ENCODE data around the gene API5. TPM values are rescaled to one million over a fixed set of nuclear protein-coding genes. Genes with fewer than 3 reads are reported as not detected.
A peak's percentile ranks its signal among the peaks of the same experiment; 100 is the strongest.

Gene API5
- total RNA-seq, 6 experiments from 2014 or later = 89.7 to 106 (median 101) TPM

DNA sequence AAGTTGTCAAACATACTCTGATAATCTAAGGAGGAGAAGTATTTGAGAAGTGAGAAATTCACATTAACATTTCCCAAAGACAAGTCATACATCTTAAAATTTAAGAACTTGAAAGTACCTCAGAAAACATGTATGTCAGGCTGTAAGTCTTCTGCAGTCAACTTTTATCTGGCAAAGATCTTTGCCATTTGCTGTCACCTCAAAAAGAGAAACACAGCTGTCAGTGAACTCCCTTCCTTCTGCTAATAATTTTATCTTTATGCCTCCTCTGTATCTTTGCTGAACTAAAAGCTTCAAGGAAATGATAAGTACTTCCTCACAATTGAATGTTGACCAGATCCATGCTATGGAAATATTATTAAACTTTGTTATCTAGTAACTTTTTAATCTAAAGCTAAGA lies 65.6 kb downstream of the API5 start:
- Mint-ChIP-seq H3K9me3 (no peaks in the 10 kb centered on the region), H3K27ac (peak overlapping the region; percentile 31; the same call in 1 of the 2 replicates), H3K36me3 (ENCODE audit: low read depth) (peaks cover 10% of the 10 kb centered on the region; the same call in 1 of the 2 replicates), H3K4me1 (ENCODE audit: low read depth) (peaks cover 38% of the 10 kb centered on the region), H3K27me3 (ENCODE audit: insufficient read depth) (no peaks in the 10 kb centered on the region; the same call in 1 of the 2 replicates), H3K4me3 (no peak overlapping the region)
- DNase-seq = no peak
- TF ChIP-seq, protein P1, sequence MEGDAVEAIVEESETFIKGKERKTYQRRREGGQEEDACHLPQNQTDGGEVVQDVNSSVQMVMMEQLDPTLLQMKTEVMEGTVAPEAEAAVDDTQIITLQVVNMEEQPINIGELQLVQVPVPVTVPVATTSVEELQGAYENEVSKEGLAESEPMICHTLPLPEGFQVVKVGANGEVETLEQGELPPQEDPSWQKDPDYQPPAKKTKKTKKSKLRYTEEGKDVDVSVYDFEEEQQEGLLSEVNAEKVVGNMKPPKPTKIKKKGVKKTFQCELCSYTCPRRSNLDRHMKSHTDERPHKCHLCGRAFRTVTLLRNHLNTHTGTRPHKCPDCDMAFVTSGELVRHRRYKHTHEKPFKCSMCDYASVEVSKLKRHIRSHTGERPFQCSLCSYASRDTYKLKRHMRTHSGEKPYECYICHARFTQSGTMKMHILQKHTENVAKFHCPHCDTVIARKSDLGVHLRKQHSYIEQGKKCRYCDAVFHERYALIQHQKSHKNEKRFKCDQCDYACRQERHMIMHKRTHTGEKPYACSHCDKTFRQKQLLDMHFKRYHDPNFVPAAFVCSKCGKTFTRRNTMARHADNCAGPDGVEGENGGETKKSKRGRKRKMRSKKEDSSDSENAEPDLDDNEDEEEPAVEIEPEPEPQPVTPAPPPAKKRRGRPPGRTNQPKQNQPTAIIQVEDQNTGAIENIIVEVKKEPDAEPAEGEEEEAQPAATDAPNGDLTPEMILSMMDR (IDR thresholded peaks at IDR 0.05) = no peak

DNA sequence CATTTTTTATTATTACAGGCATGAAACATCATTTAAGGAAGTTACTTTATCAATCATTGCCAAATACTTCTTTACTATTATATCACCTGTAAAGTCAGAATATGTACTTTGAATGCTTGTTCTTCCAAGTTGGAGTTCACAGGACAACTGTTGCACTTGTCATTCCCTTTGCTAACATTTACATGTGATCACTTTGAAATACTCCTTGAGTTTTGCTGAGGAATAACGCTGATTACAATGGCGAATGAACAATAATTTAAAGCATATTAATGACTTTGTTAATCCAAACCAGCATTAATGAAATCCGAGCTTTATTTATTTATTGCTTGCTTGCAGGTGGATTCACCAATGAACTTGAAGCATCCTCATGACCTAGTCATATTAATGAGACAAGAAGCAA lies 67.1 kb downstream of the API5 start:
- DNase-seq = no peak
- Mint-ChIP-seq H3K27ac (no peak overlapping the region), H3K9me3 (no peaks in the 10 kb centered on the region), H3K27me3 (ENCODE audit: insufficient read depth) (no peaks in the 10 kb centered on the region; the same call in 1 of the 2 replicates), H3K36me3 (ENCODE audit: low read depth) (peaks cover 10% of the 10 kb centered on the region; the same call in 1 of the 2 replicates), H3K4me1 (ENCODE audit: low read depth) (peaks cover 35% of the 10 kb centered on the region), H3K4me3 (no peak overlapping the region)
- TF ChIP-seq, protein P1 (IDR thresholded peaks at IDR 0.05) = no peak

DNA sequence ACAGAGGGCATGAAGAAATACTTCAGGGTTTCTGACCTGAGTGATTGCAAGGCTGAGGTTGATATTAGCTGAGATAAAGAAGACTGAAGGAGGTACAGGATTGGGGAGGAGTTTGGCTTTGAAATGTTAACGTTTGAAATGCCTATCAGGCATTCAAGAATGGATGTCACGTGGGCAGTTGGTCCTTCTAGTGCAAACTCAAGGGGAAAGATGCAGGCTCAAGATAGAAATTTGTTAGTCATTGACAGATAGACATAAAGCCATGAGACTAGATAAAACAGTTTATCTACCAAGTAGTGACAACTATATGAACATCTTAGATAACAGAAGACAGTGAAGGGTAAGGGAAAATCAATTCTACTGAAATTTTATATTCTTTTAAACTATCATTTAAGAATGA lies 70.0 kb downstream of the API5 start:
- DNase-seq = no peak
- Mint-ChIP-seq H3K4me3 (no peak overlapping the region), H3K27me3 (ENCODE audit: insufficient read depth) (no peaks in the 10 kb centered on the region; the same call in 1 of the 2 replicates), H3K36me3 (ENCODE audit: low read depth) (peaks cover 11% of the 10 kb centered on the region; the same call in 1 of the 2 replicates), H3K4me1 (ENCODE audit: low read depth) (peaks cover 8% of the 10 kb centered on the region), H3K9me3 (no peaks in the 10 kb centered on the region), H3K27ac (no peak overlapping the region)
- TF ChIP-seq, protein P1 (IDR thresholded peaks at IDR 0.05) = no peak

DNA sequence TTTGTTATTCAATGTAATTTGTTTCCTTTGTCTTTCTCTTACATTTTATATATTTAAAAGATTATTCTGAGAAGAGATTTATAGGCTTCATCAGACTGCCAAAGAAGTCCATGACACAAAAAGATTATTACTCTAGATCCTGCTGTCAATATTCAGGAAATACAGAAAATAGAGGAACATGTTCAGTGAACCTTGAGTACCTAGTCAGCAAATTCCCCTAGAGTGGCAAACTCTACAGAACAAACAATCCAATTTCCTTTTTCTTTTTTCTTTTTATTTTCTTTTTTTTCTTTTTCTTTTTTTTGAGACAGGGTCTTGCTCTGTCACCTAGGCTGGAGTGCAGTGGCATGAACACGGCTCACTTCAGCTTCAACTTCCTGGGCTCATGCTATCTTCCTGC lies 70.8 kb downstream of the API5 start:
- no peaks in the 10 kb centered on the region for H3K9me3 Mint-ChIP-seq
- no peaks in the 10 kb centered on the region for H3K4me1 Mint-ChIP-seq (ENCODE audit: low read depth)
- H3K27me3 Mint-ChIP-seq (ENCODE audit: insufficient read depth) = no peaks in the 10 kb centered on the region; the same call in 1 of the 2 replicates
- TF ChIP-seq, protein P1 (IDR thresholded peaks at IDR 0.05) = no peak
- peaks cover 10% of the 10 kb centered on the region; the same call in 1 of the 2 replicates for H3K36me3 Mint-ChIP-seq (ENCODE audit: low read depth)
- no peak overlapping the region for H3K27ac Mint-ChIP-seq
- H3K4me3 Mint-ChIP-seq = no peak overlapping the region
- DNase-seq = no peak

DNA sequence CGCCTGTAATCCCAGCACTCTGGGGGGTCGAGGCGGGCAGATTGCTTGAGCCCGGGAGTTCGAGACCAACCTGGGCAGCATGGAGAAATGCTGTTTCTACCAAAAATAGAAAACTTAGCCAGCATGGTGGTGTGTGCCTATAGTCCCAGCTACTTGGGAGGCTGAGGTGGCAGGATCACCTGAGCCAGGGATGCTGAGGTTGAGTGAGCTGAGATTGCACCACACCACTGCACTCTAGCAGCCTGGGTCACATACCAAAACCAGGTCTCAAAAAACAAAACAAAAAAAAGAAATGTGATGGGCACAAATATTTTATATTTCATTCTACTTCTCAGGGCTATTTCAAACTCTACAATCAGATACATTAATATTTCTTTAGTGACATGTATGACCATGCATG lies 72.6 kb downstream of the API5 start:
- no peak overlapping the region for H3K27ac Mint-ChIP-seq
- H3K27me3 Mint-ChIP-seq (ENCODE audit: insufficient read depth) = no peaks in the 10 kb centered on the region; the same call in 1 of the 2 replicates
- H3K36me3 Mint-ChIP-seq (ENCODE audit: low read depth) = peaks cover 10% of the 10 kb centered on the region; the same call in 1 of the 2 replicates
- TF ChIP-seq, protein P1 (IDR thresholded peaks at IDR 0.05) = no peak
- no peak for DNase-seq
- H3K4me1 Mint-ChIP-seq (ENCODE audit: low read depth) = no peaks in the 10 kb centered on the region
- H3K4me3 Mint-ChIP-seq = no peak overlapping the region
- no peaks in the 10 kb centered on the region for H3K9me3 Mint-ChIP-seq
